ENCODE data around the gene GABRB1. TPM values are rescaled to one million over a fixed set of nuclear protein-coding genes. Genes with fewer than 3 reads are reported as not detected.

GABRB1 gene
- total RNA-seq, 1 experiment from 2014 or later = not detected

GRCh38 chr4:47143261-47143660, 111.9 kb downstream of the GABRB1 start:
- DNase-seq (ENCODE audit: low read depth, low spot score) = no peak
- RAD21 ChIA-PET (ENCODE audit: low non-redundant PET in 1 of 2, low total read pairs in 2 of 2, uncharacterized antibody in 2 of 2, unreplicated experiment in 2 of 2) = no interaction called here
- Histone ChIP-seq H2AFZ (ENCODE audit: low read depth, low read length, poor library complexity, severe bottlenecking) (no peak overlapping the region), H3K27ac (ENCODE audit: low read depth, low read length) (no peak overlapping the region), H3K9me3 (ENCODE audit: control insufficient read depth in 1 of 2, insufficient read depth in 1 of 2, low read depth in 1 of 2, low read length in 2 of 2) (no peaks in the 10 kb centered on the region), H3K9me2 (ENCODE audit: insufficient read depth) (no peaks in the 10 kb centered on the region), H3K27me3 (ENCODE audit: insufficient read depth, low read length) (peaks cover 7% of the 10 kb centered on the region; the same call in 1 of the 2 replicates), H3K4me1 (ENCODE audit: control insufficient read depth in 1 of 2, insufficient read depth in 2 of 2, low read length in 2 of 2) (no peaks in the 10 kb centered on the region), H3K9ac (ENCODE audit: low read length) (no peak overlapping the region), H4K20me1 (ENCODE audit: insufficient read depth) (no peaks in the 10 kb centered on the region), H3K79me2 (ENCODE audit: insufficient read depth, low read length) (no peaks in the 10 kb centered on the region), H3K4me2 (ENCODE audit: low read length) (no peak overlapping the region), H3K36me3 (ENCODE audit: control insufficient read depth in 1 of 2, insufficient read depth in 2 of 2, low read length in 2 of 2) (no peaks in the 10 kb centered on the region), H3K4me3 (replicated peaks in 1 of 2; ENCODE audit: low read depth in 1 of 2, low read length in 2 of 2) (no peak overlapping the region)
- intact Hi-C loops (cut with micrococcal nuclease) = no loop called here
- CTCF ChIA-PET = no interaction called here
- BruUV-seq (replicated peaks) = no TSS peak
- POLR2A ChIA-PET = no interaction called here
- ATAC-seq = no peak
- TF ChIP-seq REST (IDR thresholded peaks at IDR 0.05; ENCODE audit: low read depth) = no peak
- TF ChIP-seq SRF (IDR thresholded peaks at IDR 0.05; ENCODE audit: low read depth) = no peak
- no peak for TF ChIP-seq JUND (IDR thresholded peaks at IDR 0.05)
- no peak for TF ChIP-seq POLR2AphosphoS5 (IDR thresholded peaks at IDR 0.05; ENCODE audit: low read depth, low read length)

DNA sequence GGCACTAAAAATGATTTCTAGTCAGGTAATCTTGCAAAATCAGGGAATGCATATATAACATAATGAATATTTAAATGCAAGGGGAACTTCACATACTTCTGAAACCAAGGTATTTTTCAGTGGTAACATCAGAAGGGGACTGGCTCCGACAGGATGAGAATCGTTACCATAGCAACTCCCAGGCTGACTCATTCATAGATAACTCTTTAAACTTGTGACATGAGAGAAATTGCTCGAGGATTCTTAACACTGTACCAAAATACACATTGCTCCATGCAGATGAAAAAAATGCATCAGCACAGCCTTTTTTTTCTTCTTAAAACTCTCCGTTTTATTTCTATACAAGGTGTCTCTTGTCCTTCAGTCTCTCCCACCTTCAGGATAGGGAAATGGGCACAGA, 114.3 kb downstream of the GABRB1 start:
- H3K4me2 ChIP-seq (ENCODE audit: low read length) = no peak overlapping the region
- ChIA-PET RAD21 (ENCODE audit: low non-redundant PET in 1 of 2, low total read pairs in 2 of 2, uncharacterized antibody in 2 of 2, unreplicated experiment in 2 of 2) (no interaction called here), CTCF (no interaction called here), POLR2A (no interaction called here)
- ATAC-seq (no peak), DNase-seq (ENCODE audit: low read depth, low spot score) (no peak)
- no peak overlapping the region for H3K4me3 ChIP-seq (replicated peaks in 1 of 2; ENCODE audit: low read depth in 1 of 2, low read length in 2 of 2)
- no peaks in the 10 kb centered on the region for H4K20me1 ChIP-seq (ENCODE audit: insufficient read depth)
- H3K79me2 ChIP-seq (ENCODE audit: insufficient read depth, low read length) = no peaks in the 10 kb centered on the region
- intact Hi-C loops (cut with micrococcal nuclease) = no loop called here
- H3K9me2 ChIP-seq (ENCODE audit: insufficient read depth) = no peaks in the 10 kb centered on the region
- H2AFZ ChIP-seq (ENCODE audit: low read depth, low read length, poor library complexity, severe bottlenecking) = no peak overlapping the region
- H3K4me1 ChIP-seq (ENCODE audit: control insufficient read depth in 1 of 2, insufficient read depth in 2 of 2, low read length in 2 of 2) = no peaks in the 10 kb centered on the region
- H3K9ac ChIP-seq (ENCODE audit: low read length) = no peak overlapping the region
- no peak overlapping the region for H3K27ac ChIP-seq (ENCODE audit: low read depth, low read length)
- no peak for TF ChIP-seq REST (IDR thresholded peaks at IDR 0.05; ENCODE audit: low read depth)
- TF ChIP-seq, protein P1, sequence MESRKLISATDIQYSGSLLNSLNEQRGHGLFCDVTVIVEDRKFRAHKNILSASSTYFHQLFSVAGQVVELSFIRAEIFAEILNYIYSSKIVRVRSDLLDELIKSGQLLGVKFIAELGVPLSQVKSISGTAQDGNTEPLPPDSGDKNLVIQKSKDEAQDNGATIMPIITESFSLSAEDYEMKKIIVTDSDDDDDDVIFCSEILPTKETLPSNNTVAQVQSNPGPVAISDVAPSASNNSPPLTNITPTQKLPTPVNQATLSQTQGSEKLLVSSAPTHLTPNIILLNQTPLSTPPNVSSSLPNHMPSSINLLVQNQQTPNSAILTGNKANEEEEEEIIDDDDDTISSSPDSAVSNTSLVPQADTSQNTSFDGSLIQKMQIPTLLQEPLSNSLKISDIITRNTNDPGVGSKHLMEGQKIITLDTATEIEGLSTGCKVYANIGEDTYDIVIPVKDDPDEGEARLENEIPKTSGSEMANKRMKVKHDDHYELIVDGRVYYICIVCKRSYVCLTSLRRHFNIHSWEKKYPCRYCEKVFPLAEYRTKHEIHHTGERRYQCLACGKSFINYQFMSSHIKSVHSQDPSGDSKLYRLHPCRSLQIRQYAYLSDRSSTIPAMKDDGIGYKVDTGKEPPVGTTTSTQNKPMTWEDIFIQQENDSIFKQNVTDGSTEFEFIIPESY (IDR thresholded peaks at IDR 0.05; ENCODE audit: extremely low read depth, insufficient replicate concordance, low read length) = no peak
- TF ChIP-seq ZNF274 (IDR thresholded peaks at IDR 0.05; ENCODE audit: low read depth, low read length) = no peak
- no peak for TF ChIP-seq EGR1 (IDR thresholded peaks at IDR 0.05; ENCODE audit: low read depth)
- TF ChIP-seq, protein P2, sequence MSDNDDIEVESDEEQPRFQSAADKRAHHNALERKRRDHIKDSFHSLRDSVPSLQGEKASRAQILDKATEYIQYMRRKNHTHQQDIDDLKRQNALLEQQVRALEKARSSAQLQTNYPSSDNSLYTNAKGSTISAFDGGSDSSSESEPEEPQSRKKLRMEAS (IDR thresholded peaks at IDR 0.05) = no peak
- TF ChIP-seq ELF1 (IDR thresholded peaks at IDR 0.05; ENCODE audit: borderline replicate concordance, low read depth) = no peak
- no peak for TF ChIP-seq SRF (IDR thresholded peaks at IDR 0.05; ENCODE audit: low read depth)
- no peak for TF ChIP-seq EZH2phosphoT487 (IDR thresholded peaks at IDR 0.05; ENCODE audit: borderline replicate concordance)
- no peak for TF ChIP-seq FOSL1 (IDR thresholded peaks at IDR 0.05; ENCODE audit: low read depth)
- H3K9me3 ChIP-seq (ENCODE audit: control insufficient read depth in 1 of 2, insufficient read depth in 1 of 2, low read depth in 1 of 2, low read length in 2 of 2) = no peaks in the 10 kb centered on the region
- peaks cover 7% of the 10 kb centered on the region; the same call in 1 of the 2 replicates for H3K27me3 ChIP-seq (ENCODE audit: insufficient read depth, low read length)
- H3K36me3 ChIP-seq (ENCODE audit: control insufficient read depth in 1 of 2, insufficient read depth in 2 of 2, low read length in 2 of 2) = no peaks in the 10 kb centered on the region
- BruUV-seq (replicated peaks) = no TSS peak

Data from HCT116 (cell line).